ENCODE data around the gene SCTR.

Gene SCTR

DNA sequence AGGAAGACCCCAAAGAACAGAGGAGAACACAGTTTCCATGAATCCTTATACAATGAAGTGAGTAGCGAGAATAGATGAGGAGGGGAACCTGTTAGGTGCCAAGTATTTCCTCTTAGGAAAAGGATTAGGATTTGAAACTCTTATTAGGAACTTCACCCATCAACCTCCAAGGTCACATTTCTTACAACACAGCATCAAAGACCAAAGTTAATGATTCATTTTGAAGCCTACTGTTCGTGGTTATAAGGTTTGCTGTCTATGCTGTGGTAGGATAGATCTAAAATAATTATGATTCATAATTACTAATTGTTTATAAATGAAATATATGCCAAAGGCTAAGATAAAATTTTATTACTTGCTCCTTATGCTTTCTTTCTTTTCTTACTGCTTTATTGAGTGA, 26.1 kb upstream of the SCTR start:
- TF ChIP-seq, protein P1, sequence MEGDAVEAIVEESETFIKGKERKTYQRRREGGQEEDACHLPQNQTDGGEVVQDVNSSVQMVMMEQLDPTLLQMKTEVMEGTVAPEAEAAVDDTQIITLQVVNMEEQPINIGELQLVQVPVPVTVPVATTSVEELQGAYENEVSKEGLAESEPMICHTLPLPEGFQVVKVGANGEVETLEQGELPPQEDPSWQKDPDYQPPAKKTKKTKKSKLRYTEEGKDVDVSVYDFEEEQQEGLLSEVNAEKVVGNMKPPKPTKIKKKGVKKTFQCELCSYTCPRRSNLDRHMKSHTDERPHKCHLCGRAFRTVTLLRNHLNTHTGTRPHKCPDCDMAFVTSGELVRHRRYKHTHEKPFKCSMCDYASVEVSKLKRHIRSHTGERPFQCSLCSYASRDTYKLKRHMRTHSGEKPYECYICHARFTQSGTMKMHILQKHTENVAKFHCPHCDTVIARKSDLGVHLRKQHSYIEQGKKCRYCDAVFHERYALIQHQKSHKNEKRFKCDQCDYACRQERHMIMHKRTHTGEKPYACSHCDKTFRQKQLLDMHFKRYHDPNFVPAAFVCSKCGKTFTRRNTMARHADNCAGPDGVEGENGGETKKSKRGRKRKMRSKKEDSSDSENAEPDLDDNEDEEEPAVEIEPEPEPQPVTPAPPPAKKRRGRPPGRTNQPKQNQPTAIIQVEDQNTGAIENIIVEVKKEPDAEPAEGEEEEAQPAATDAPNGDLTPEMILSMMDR (IDR thresholded peaks at IDR 0.05; ENCODE audit: insufficient read depth, low read depth, low read length, missing control alignments) = no peak
- peak; percentile 15 for DNase-seq (ENCODE audit: low read depth)
- no peak overlapping the region for H3K4me3 ChIP-seq (ENCODE audit: low read length)

DNA sequence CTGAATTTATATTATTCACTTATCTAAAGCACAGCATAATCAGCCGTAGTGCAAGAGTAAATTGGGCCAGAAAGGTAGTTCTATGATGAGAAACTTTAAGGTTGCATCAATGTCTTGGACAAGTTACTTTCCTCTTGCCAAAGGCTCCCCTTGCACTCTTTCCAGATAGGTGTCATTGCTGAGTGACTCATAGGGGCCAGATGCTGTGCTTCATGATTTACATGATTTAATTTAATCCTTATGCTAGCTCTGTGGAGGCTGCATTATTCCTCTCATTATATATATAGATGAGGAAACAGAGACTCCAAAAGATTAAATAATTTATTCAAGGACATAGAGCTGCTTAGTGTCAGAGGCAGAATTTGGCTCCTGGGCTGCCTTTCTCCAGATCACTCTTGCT, 25.0 kb upstream of the SCTR start:
- TF ChIP-seq, protein P1 (IDR thresholded peaks at IDR 0.05; ENCODE audit: insufficient read depth, low read depth, low read length, missing control alignments) = no peak
- peak; percentile 55 for DNase-seq (ENCODE audit: low read depth)
- no peak overlapping the region for H3K4me3 ChIP-seq (ENCODE audit: low read length)

DNA sequence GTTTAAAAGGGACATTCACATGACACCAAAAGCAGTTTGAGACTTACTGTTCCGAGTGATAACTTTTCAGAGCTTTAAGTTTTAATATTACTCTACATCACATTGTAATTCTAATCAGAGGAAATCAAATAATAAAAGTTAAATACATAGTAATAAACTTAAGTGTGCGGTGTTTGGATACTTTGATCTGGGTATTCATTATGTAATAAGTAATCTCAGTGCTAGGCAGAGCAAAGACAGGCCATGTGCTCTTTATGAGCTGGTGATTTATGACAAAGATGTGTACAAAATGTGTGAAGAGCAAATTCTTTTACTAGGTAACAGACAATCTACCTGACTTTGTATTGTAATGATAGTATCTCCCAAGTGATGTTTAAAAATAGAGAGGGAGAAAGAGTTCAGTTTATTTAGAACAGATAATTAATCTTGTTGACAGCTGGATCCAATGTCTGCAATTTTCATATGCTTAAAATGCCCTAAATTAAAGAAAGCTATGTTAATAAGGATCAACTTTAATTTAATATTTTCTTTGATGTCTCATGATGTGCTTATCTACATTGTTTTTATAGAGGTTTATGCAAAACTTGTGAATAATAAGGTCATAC, 24.3 kb upstream of the SCTR start:
- TF ChIP-seq, protein P1 (IDR thresholded peaks at IDR 0.05; ENCODE audit: insufficient read depth, low read depth, low read length, missing control alignments) = no peak
- no peak overlapping the region for H3K4me3 ChIP-seq (ENCODE audit: low read length)
- DNase-seq (ENCODE audit: low read depth) = no peak

DNA sequence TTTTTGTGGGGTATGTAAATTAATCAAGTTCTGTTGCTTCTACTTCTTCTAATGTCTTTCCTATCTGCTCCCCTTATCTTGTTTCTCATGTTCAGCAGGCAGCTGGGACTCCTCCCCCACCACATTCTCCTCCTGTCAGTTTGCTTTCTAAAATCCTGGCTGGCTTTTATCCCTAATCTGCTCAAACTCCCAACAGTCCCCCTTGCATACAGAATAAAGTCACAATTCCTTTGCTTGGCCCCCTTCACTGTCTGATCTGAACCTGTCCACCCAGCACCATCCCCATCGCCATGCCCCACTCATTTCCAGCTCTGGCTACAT, 22.1 kb upstream of the SCTR start:
- TF ChIP-seq, protein P1 (IDR thresholded peaks at IDR 0.05; ENCODE audit: insufficient read depth, low read depth, low read length, missing control alignments) = no peak
- no peak overlapping the region for H3K4me3 ChIP-seq (ENCODE audit: low read length)
- DNase-seq (ENCODE audit: low read depth) = no peak

DNA sequence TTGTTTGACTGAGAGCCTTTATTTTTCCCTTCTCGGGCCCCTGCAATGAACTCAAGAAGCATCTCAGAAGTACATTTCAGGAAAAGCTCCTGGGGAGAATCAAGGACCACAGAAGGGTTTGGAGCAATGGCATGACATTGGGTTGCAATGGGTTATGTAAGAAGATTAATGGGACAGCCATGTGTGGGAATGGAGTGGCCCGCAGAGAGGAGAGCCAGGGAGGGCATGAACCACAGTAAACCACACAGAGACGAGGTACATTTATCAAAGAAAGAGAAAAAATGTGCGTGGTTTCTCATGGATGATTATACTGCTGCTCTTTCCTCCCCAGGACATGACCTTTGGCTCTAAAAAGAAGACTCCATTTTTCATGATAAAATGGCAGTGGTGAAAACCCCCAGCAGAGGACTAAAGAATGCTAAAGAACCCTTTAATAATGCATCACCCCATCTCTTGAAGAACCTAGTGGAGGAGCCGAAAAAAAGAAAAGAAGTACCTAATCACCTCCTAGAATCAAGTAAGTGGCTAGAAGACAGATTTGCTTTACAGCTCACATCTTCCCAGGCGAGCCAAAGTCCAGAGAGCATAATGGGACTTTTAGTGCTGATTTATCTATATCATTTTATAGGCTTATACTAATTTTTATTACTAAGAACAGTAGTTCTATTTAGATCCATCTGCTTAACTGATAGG, 21.6 kb upstream of the SCTR start:
- no peak overlapping the region for H3K4me3 ChIP-seq (ENCODE audit: low read length)
- no peak for DNase-seq (ENCODE audit: low read depth)
- TF ChIP-seq, protein P1 (IDR thresholded peaks at IDR 0.05; ENCODE audit: insufficient read depth, low read depth, low read length, missing control alignments) = no peak

DNA sequence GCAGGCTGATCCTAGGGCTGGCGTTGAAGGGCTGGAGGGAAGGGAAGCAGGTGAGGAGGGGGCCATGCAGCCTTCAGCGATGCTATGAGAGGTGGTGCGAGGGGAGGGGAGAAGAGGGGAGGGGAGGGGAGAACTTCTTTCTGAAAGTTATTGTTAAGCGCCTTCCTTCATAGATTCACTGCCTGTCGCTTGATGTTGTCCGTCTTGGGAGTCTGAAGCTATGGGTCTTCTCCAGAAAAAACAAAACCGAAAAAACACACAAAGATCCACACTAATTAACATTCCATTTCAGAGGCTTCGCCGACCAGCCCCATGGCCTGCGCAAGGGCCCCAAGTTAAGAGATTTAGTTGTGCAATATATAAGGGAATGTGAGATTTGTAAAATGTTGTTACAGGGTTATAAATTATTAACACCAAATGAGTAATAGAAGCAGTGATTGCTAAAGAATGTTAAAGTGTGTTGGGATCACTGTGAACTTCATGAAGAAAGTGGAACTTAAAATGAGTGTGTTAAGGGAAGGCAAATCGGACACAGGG, 20.7 kb upstream of the SCTR start:
- H3K4me3 ChIP-seq (ENCODE audit: low read length) = no peak overlapping the region
- DNase-seq (ENCODE audit: low read depth) = no peak
- TF ChIP-seq, protein P1 (IDR thresholded peaks at IDR 0.05; ENCODE audit: insufficient read depth, low read depth, low read length, missing control alignments) = no peak
